ENCODE measurements around the gene PPP1R16B. TPM values are rescaled to one million over a fixed set of nuclear protein-coding genes. Genes with fewer than 3 reads are reported as not detected.

The PPP1R16B gene
- polyA plus RNA-seq, 4 donors: 4.5 to 7.5 (median 6.5) TPM

DNA sequence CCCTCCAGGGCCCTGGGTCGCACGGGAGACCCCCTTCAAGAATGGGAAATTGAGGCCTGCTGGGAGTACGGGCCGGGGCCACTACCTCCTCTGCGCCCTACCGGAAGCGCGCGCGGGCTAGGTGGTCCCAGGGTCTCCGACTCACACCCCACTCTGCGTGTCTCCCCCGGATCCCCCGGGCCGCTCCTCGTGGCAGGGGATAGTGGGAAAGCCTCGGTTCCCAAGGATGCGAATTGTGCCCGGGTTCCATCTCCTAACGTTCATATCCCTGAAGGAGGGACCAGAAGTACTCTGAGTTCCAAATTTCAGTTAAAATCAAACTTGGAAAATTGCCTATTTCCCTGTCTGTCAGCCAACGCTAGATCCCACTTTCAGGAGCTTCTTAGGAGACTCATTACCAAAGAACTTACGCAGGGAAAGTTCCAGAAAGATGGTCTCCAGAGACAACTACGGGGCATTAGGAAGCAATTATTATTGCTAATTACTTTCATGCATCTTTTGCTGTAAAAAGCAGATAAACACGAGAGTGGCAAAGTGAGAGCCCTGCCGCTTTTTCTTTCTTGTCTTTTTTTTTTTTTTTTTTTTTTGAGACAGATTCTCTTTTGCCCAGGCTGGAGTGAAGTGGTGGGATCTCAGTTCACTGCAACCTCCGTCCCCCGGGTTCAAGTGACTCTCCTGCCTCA is 121.6 kb downstream of the PPP1R16B start:
- DNase-seq (ENCODE audit: low read depth in 4 of 4, low spot score in 3 of 4): no peak

DNA sequence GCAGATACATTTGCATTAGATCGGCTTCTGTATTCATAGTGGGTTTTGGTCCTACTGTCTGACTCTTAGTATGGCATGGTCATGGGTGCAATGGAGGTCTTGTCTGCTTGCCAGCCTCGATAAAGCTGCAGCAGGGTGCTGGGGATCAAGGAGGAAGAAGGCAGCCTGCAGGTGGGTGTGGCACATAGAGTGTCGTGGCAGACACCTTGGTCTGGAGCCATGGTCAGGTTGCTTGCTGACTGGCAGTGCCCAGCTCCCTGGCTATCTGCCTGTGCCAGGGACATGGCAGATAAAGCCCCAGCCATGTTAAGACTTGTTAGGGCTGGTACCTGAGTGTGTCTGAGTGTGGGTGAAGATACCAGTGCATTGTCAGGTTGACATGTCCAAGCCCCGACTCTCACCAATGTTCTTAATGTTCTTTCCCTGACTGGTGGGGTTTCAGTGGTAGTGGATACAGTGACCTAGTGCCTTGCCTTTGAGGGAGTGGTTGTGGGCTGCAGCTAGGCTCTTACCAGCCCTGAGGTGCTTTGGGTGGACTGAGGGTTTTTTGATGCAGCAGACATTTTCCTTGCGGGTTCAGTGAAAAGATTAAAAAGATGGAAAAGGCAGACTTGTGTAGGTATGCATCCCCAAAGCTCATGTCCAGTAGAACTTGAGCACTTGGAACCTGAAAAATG is 122.5 kb downstream of the PPP1R16B start:
- DNase-seq (ENCODE audit: low read depth in 4 of 4, low spot score in 3 of 4): no peak

DNA sequence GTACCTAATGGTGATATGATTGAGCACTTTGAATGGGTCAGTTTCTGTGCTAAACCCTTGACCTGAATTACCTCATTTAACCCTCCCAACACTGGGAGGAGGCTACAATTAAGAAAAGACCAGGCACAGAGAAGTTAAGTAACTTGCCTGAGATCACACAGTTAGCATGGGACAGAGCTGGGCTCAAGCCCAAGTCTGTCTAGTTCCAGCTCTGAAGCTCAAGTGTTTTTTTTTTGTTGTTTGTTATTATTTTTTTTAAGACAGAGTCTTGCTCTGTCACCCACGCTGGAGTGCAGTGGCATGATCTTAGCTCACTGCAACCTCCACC is 124.7 kb downstream of the PPP1R16B start:
- DNase-seq (ENCODE audit: low read depth in 4 of 4, low spot score in 3 of 4): no peak

DNA sequence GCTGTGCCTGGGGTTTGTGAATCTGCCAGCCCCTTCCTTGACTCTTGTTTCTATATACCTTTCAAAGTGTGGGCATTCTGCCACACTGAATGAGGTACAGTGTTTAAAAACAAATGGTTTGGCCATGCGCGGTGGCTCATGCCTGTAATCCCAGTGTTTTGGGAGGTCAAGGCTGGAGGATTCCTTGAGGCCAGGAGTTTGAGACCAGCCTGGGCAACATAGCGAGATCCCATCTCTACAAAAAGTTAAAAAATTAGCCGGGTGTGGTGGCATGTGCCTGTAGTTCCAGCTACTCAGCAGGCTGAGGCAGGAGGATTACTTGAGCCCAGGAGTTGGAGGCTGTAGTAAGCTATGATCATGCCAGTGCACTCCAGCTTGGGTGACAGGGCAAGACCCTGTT is 126.5 kb downstream of the PPP1R16B start:
- no peak for DNase-seq (ENCODE audit: low read depth in 4 of 4, low spot score in 3 of 4)

DNA sequence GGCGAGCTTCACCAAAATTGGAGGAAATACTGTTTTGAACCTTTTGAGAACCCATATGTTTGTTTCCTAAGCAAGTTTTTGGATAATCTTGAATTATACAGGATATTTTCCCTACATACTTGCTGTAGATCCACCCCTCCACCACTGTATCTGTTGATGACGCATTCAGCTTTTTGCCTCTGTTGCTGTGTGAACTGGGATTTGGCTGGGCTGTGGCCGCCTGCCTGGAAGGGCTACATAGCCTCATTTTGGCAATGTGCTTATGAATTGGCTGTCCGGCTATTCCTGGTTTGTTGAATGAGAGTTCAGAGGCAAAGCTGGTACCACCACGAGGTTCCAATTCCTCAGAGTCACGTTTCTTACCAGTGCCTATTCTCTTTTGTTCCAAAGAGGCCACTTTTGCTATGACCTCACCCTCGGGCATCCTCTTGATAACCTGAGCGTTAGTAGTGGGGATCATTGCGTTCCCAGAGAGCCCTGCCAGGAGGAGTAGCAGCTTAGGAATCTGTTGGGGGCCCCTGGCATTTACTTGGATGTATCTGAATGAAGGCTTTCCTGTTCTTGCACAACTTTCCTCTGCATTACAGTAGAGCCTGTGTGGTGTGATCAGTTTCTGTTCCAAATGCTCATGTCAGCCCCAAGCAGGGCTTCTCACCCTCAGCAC is 127.1 kb downstream of the PPP1R16B start:
- DNase-seq (ENCODE audit: low read depth in 4 of 4, low spot score in 3 of 4): no peak

DNA sequence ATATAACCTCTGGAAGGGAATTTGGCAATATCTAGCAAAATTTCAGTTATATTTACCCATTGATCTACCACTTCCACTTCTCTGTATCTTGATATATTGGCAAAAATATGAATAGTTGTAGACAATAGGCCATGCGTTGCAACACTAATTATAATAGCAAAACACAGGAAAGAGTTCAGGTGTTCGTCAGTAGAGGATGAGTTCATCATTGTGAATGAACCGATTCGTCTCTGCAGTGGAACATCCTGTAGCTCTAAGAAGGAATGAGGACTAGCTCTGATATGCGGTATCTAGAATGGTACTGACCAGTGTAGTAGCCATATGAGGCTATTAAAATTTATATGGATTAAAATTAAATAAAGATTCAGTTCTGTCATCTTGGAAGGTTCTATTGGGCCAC is 129.0 kb downstream of the PPP1R16B start:
- no peak for DNase-seq (ENCODE audit: low read depth in 4 of 4, low spot score in 3 of 4)

DNA sequence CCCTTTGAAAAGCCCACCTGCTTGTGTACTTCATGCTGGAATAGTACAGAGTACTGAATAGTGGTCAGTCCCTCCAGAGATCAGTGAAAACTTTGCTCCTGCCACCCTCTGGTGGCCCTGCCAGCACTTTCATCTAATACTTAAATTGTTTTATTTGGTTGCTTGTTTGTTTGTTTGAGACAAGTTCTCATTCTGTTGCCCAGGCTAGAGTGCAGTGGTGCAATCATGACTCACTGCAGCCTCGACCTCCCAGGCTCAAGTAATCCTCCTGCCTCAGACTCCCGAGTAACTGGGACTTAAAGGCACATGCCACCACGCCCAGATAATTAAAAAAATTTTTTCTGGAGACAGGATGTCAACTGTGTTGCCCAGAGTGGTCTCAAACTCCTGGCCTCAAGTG is 129.8 kb downstream of the PPP1R16B start:
- DNase-seq (ENCODE audit: low read depth in 4 of 4, low spot score in 3 of 4): no peak

DNA sequence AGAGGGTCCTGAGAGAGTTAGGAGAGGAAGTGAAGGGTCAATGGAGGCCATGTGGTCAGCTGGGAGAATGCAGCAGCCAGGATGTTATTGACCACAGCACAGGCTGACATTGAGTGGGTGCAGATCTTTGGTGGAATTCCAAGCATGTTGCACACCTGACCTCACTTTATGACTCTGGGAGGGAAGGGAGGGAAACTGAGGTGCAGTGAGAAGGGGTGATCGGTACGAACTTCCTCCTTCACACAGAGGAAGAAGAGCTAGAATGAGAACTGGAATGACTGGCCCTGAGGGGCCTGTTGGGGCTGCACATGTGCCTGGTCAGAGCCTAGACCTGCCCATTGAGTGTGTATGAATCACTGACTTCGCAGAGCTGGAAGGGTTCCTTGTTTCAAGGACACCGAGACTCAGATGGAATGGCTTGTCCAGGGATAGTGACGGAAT is 130.5 kb downstream of the PPP1R16B start:
- DNase-seq (ENCODE audit: low read depth in 4 of 4, low spot score in 3 of 4): no peak

DNA sequence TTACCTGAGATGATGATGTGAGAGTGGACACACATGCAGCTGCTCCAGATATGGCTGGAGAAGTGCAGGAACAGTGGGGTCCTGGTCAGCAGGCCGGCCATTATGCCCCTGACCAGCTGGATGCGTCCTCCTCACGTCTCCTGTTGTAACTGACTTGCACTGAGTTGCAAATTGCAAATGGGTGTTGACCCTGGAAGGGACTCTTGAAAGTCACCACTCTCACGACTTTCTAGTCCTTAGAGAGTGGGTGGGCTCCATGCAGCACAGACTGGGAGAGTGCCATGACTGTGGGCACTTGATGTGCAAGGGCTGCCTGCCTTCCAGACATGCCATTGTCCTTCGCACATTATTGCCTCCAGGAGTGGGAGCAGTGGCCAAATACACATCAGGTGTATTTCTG is 131.5 kb downstream of the PPP1R16B start:
- no peak for DNase-seq (ENCODE audit: low read depth in 4 of 4, low spot score in 3 of 4)

DNA sequence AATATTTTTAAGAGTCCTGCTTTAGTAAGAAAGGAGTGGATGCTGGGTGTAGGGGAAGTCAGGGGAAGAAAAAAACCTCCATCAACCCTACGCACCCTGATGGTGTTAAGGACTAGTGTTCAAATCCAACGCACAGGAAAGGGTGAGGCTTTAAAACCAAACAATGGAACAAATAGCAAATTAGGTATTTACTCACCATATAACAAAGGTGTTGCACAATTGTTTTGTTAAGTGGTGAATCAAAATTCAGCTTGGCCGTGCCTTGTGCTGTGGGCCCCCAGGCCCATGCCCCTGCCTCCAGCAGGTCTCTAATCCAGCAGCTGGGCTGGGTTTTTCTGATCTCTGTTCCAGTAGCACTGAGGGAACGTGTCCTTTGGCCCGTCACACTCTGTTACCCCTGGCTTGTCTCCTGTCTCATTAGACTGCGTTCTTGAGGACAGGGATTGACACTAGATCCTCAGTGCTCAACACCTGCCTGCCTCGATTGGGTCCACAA is 132.5 kb downstream of the PPP1R16B start:
- DNase-seq (ENCODE audit: low read depth in 4 of 4, low spot score in 3 of 4): no peak

DNA sequence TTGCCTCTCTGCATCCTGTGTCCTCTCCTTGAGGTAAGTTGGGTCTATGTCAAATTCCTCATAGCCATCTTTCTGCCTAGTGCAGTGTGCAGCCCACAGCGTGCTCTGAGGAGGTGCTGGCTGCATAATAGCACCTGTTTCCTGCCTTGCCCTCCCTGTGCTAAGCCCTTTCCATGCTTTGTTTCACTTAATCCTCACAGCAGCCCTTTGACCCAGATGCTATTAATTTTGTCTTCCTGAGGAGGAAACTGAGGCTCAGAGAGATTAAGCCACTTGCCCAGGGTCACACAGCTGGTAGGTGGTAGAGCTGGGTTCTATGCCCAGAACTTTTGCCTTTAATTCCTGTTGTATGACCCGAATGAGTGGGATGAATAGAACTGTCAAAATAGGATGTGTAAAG is 134.2 kb downstream of the PPP1R16B start:
- DNase-seq (ENCODE audit: low read depth in 4 of 4, low spot score in 3 of 4): no peak

DNA sequence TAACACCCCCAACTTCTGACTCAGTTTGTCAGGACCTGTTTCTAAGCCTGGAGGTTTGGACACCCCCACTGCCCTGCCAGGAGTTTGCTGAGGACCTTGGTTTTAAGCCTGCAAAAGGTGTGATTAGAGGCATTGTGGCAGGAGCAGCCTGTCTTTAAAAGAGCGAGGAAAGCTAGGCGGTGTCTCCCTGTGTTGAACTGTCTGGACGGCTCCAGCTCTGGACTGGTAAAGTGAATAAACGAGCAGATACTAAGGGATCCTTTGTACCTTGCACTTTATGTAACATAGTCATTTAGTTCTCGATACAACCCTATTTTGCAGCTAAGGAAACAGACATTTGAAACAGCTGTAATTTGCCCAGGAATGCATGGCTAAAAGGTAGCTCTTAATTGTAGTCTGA is 135.1 kb downstream of the PPP1R16B start:
- DNase-seq (ENCODE audit: low read depth in 4 of 4, low spot score in 3 of 4): no peak

DNA sequence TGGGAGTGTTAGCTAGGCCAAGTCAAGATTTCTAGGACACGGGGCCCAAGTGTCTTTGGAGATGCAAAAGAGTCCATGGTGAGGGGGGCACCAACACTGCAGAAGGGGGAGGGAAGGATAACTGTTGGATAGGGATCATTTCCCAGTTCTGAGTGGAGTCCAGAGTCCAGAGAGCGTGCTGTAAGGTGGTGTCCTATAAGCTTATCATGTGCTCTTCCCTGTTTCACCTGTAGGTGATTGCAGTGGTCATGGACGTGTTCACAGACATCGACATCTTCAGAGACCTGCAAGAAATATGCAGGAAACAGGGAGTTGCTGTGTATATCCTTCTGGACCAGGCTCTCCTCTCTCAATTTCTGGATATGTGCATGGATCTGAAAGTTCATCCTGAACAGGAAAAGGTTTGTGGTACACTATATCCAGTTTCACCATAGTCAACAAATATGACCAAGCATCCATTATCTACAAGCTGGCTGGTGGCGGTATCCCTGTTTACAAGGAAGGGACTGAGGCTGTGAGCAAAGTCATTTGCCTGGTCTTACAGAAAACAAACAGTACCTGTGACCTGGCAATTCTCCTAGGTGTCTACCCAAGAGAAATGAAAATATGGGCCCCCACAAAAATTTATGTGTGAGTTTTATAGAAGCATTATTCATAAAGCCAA is 136.4 kb downstream of the PPP1R16B start:
- DNase-seq (ENCODE audit: low read depth in 4 of 4, low spot score in 3 of 4): no peak

DNA sequence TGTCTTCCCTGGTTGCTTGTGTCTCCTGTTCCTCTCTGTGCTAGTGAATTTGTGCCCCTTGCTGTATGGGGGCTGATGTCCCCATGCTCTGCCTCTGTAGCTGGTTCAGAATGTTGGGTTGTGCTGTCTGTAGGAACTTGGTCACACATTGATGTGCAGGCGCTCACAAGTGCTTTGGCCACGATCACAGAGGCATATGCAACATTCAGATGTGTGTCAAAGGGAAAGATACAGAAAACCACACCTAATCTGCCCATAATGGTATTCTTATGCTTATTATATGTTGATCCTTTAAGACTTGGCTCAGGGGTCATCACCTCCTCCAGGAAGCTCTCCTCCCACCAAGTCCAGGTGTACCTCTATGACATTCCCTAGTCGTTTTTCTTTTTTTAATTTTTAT is 139.5 kb downstream of the PPP1R16B start:
- no peak for DNase-seq (ENCODE audit: low read depth in 4 of 4, low spot score in 3 of 4)

DNA sequence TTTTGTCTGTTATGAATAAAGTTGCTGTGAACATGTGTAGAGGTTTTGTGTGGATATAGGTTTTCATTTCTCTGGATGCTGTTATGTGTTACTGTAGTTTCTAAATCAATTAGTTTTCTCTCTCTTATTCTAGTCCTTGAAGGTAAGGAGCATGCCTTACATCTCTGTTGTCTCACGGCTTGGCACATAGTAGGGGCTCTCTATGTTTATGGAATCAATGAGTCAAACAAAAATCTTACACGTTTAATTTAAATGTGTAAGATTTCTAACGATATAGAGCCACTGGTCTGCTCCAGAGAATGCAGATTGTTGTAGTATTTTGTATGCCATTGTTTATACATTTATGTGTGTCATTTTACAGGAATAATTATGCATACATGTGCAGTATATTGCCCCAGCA is 141.3 kb downstream of the PPP1R16B start:
- DNase-seq (ENCODE audit: low read depth in 4 of 4, low spot score in 3 of 4): no peak

DNA sequence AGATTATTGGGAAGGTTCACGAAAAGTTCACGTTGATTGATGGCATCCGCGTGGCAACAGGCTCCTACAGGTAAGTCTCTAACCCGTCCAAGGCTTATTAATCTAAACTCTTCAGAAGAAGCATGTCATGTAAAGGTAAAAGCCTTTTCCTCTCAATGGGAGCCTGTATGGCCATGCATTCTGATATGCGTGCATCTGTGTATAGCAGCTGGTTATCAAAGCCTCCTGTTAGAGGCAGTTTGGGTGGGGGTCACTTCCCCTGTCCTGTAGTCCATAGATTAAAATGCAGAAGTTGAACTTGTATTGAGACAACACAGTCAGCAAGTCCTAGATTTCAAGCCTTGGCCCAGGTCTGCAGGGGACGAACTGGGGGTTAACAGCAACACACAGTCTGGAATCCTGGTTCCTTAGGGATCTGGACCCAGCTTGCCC is 142.4 kb downstream of the PPP1R16B start:
- DNase-seq (ENCODE audit: low read depth in 4 of 4, low spot score in 3 of 4): no peak

DNA sequence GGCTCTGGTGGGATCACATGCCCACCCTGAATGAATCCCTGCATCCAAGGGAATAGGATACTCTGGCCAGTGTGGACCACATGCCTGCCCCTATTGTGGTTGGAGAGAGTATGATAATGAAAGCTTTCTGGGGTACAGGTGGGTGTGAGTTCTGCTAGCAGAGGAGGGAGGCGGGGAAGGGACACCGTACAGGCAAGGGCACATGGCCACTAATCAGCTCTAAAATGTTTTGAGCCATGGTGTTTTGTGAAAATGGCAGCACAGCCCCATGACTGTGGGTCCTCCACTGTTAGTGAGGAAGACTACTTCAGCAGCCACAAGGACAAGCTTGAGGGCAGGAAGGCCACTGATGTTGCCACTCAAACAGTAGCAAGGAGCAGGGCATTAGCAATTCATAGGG is 144.8 kb downstream of the PPP1R16B start:
- no peak for DNase-seq (ENCODE audit: low read depth in 4 of 4, low spot score in 3 of 4)

DNA sequence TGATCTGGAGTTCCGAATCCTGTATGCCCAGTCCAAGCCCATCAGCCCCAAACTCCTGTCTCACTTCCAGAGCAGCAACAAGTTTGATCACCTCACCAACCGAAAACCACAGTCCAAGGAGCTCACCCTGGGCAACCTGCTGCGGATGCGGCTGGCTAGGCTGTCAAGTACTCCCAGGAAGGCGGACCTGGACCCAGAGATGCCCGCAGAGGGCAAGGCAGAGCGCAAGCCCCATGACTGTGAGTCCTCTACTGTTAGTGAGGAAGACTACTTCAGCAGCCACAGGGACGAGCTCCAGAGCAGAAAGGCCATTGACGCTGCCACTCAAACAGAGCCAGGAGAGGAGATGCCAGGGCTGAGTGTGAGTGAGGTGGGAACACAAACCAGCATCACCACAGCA is 146.1 kb downstream of the PPP1R16B start:
- no peak for DNase-seq (ENCODE audit: low read depth in 4 of 4, low spot score in 3 of 4)

DNA sequence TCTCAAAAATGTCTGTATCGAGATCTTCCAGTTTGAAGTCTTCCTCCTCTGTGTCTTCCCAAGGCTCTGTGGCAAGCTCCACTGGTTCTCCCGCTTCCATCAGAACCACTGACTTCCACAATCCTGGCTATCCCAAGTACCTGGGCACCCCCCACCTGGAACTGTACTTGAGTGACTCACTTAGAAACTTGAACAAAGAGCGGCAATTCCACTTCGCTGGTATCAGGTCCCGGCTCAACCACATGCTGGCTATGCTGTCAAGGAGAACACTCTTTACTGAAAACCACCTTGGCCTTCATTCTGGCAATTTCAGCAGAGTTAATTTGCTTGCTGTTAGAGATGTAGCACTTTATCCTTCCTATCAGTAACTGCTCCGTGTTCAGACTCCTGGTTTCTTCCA is 146.7 kb downstream of the PPP1R16B start:
- no peak for DNase-seq (ENCODE audit: low read depth in 4 of 4, low spot score in 3 of 4)

DNA sequence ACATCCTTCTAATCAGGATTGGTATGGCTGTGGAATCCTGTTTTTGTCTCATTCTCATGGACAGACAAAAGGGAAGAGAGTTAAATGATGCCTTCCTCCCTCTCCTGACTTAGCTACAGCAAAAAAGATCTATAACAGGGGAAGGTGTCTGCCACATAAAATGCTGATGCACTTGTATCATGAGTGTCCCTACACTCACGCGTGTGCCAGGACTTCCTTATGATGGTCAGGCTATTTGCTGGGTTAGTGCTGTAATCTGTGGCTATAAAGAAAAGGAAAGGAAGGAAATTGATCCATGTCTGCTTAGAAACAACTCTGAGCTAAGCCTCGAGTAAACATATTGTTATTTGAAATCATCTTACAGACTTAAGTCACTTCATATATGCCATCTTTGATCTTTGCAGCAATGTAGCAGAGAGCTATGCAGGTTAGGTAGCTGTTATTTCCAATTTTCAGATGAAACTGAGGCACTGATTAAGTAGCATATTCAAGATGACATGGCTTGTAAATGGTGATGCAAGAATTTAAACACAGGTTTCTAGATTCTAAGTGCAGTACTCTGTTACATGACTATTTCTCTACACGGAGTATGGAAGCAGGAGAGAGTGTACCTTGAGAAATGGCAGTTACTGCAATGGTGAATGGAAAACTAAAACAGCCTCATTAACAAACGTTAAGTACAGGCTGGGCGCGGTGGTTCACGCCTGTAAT is 148.3 kb downstream of the PPP1R16B start:
- DNase-seq (ENCODE audit: low read depth in 4 of 4, low spot score in 3 of 4): no peak

Measured in left renal pelvis (tissue), 4 donors.